ENCODE results near the gene MPV17L2. TPM values are rescaled to one million over a fixed set of nuclear protein-coding genes. Genes with fewer than 3 reads are reported as not detected.
"Not testable (repeated sequence)": the region's sequence is repeated elsewhere in the genome, so short reads cannot be mapped to it uniquely, and the experiment has no call there.

MPV17L2 gene
- total RNA-seq, 1 donor from 2014 or later = 9.2 TPM

DNA sequence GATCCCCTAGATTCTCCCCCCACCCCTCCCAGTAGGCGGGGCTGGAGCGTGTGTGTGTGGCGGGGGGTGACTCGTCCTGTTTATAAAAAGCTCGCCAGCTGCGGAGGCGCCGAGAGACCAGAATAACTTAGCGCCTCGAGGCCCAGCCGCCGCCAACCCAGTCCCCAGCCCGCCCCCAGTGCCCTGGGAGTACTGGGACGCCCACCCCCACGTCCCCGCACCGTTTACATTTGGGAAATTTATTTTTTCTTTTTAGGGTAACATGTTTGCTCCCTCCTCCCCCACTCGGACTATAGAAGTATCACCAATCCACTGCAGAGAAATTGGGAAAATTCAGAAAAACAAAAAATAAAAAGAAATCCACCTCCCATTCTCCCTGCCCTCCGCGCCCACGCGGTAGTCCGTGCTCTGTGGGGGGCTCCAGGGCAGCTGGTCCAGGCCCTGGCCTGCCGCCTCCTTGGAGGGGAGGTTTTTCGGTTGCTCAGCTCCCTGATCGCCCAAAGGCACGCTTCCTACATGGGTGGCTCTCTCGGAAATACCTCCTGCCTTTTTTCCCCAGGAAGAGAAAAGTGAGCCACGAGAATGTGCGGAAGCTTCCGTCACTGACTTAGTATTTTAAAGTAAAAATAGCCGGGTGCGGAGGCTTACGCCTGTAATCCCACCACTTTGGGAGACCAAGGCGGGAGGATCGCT is 12.3 kb downstream of the MPV17L2 start:
- peak; percentile 57 for ATAC-seq
- intact Hi-C loops (cut with DNase I) = no loop called here
- peak; percentile 91 for DNase-seq (ENCODE audit: low spot score)

DNA sequence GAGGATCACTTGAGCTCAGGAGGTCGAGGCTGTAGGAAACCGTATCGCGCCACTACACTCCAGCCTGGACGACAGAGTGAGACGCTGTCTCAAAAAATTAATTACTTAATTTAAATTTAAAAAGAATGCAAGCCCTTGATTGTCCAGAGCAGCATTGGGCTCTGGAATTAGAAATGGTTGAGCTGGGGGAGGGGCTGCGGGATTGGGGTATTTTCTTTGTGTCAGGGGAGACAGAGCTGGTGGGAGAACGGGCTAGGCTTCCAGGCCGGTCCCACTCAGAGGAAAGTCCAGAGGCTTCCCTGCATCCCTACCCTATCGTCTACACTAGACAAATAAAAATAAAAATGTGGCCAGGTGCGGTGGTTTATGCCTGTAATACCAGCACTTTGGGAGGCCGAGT is 13.0 kb downstream of the MPV17L2 start:
- ATAC-seq (no peak), DNase-seq (ENCODE audit: low spot score) (no peak)
- intact Hi-C loops (cut with DNase I) = no loop called here

DNA sequence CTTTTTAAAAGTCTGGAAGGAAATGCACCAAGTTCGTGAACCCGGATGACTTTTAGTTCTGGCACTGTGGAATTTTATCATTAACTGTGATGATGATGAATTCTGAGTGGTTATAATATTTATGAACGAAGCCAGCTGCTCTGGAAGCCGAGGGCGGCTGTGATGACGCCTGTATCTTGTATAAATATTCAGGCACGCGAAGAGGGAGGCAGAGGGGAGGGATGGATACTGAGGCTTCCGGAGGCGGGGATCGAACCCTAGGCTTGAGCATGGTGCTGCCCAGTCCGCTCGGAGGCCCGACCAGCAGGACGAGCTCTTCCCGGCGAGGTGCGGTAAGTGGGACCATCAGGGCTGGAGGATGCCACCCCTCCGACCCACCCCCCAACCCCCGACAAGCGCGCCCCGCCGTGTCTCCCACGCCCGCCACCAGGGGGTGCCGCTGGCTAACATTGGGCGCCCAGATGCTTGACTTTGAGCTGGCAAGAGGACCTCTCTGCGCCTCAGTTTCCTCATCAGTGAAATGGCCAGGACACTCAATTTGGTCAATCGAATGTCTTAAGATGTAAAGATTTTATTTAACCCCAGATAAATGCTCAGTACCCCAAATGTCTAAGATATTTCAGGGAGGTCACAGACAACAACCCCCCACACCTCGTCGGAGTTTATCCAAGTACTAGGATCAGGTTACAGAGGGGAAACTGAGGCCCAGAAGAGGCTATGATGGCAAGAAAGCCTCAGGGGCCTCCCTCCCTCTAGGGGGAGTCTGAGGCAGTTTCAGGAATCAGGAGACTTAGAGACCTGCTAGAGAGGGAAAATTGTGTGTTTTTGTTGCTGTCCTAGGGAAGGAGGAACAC is 15.3 kb downstream of the MPV17L2 start:
- ATAC-seq (no peak), DNase-seq (ENCODE audit: low spot score) (no peak)
- intact Hi-C loops (cut with DNase I) = no loop called here

DNA sequence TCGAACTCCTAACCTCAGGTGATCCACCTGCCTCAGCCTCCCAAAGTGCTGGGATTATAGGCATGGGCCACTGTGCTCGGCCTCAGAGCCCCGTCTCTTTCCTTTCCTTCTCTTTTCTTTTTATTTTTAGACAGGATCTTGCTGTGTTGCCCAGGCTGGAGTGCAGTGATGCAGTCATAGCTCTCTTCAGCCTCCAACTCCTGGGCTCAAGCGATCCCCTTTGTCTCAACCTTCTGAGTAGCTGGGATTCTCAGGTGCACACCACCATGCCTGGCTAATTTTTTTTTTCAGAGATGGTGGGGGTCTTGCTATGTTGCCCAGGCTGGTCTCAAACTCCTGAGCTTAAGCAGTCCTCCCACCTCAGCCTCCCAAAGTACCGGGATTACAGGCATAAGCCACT is 16.9 kb downstream of the MPV17L2 start:
- intact Hi-C loops (cut with DNase I); DNase-seq (ENCODE audit: low spot score); ATAC-seq: not testable (repeated sequence)

DNA sequence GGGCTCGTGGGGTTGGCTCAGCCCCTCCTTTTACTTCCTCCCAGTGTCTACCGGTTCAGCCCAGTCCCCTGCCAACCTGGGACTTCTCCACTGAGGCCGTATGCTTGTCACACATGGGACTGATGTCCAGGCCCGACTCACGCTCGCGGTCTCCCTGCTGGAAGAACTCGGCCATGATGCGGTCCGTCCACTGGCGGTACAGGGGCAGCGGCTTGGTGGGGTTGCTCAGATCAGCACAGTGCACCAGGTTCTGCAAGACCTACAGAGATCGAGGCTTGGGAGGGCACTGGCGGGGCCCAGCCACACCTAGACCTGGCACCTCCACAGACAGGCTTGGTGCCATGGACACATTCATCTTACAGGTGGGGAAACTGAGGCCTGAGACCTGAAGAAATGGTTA is 18.7 kb downstream of the MPV17L2 start:
- intact Hi-C loops (cut with DNase I) = no loop called here
- DNase-seq (ENCODE audit: low spot score) (no peak), ATAC-seq (no peak)

DNA sequence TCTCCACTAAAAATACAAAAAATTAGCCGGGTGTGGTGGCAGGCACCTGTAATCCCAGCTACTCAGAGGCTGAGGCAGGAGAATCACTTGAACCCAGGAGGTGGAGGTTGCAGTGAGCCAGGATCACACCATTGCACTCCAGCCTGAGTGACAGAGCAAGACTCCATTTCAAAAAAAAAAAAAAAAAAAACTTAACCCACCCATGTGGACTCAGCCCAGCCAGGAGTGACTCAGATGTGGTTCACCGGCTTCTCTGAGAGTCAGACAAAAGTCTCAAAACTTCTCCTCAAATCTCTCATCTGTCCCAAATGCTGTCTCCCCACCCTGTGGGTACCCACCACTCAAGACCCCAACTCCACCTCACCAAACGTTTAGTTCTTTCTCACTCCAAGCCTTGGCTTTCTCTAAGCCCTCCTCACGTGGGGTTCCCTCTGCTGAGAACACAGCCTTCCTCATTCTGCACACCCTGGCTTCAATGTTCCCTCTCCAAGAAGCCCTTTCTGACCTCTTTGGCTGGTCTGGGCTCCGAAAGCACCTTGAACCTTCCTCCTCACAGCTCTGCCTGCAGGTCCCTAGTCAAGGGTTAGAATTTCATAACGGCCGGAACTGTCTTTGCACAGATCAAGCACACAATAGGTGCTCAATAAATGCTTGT is 21.9 kb downstream of the MPV17L2 start:
- no peak for ATAC-seq
- intact Hi-C loops (cut with DNase I) = no loop called here
- no peak for DNase-seq (ENCODE audit: low spot score)

DNA sequence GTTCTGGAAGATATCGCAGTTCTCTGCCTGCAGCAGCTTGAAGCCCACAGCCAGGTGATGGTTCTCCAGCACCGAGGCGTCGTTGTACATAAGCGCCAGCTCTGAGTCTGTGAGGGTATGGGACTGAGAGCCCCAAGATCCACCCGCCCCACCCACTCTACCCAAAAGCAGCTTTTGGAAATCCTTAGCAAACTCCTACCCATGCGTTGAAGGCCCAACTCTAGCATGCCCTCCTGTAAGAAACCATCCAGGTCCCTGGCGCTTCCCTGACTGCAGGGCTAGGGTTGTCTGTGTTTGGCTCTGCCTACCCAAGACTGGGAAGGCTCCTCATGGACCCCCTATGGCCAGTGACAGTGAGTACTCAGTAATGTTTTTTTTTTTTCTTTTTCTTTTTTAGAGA is 23.8 kb downstream of the MPV17L2 start:
- intact Hi-C loops (cut with DNase I) = no loop called here
- no peak for ATAC-seq
- no peak for DNase-seq (ENCODE audit: low spot score)

DNA sequence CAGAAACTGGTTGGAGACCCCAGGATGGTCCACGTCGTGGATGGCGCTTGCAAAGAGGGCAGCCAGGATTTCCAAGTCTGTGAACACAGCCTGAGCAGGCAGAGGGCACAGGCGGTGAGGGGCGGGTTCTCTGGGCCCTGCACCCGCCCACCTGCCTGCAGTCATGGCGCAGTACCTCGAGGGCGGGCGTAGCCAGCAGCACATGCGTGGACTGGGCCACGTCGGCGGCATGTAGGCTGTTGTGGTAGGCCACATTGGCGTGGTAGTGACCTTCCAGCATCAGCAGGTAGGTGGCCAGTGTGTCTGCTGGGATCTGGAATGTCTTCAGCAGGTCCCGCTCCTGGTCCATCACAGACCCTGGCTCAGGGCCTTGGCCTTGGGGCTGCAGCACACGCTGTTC is 25.1 kb downstream of the MPV17L2 start:
- intact Hi-C loops (cut with DNase I) = no loop called here
- ATAC-seq = no peak
- no peak for DNase-seq (ENCODE audit: low spot score)

DNA sequence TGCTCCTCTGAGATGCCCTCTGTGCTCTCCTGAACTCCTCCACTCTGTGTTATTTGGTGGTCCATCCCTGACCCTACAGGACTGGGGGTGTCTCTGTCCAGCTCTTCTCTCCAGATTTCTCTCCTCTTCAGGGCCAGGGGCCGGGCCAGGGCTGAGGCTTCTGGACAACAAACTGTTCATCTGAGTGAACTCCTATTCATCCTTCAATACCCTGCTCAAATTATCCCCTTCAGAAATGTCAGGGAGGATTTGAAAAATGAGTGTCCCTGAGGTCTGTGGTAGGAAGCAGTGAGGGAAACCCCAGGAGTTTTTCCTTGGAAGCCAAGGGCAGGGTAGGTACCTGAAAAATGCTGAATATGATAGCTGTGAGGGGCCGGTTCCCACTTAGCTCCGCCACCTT is 25.6 kb downstream of the MPV17L2 start:
- DNase-seq (ENCODE audit: low spot score) (no peak), ATAC-seq (no peak)
- intact Hi-C loops (cut with DNase I) = no loop called here

DNA sequence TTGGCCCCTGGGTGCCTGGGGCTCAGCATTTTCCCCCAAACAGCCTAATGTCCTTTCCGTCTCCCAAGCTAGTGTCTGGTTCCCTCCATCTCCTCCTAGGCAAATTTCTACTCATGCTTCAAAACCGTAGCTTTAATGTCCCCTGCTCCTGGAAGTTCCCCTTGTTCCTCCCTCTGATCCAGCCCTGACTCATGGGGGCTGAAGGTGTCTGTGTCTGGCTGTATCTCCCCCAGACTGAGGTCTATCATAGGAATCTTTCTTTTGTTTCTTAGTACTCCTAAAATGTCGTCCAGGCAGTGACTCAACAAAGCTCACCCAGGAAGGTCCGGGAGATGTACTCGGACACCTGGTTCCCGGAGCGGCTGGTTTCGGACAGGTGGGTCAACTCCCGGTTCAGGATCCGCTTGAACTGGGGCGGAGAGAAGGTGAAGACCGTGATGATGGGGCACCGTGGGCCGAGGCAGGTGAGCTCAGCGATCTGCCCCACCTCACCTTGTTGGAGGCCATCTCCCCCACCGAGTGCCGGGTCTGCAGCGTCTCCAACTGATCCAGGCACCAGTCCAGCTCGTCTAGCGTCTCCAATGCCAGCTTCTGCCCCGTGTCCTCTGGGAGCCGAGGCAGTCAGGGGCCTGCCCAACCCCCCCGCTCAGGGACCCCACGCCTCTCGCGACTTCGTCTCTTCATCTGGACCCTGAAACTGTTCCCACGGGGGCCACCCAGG is 27.1 kb downstream of the MPV17L2 start:
- ATAC-seq = no peak
- intact Hi-C loops (cut with DNase I) = no loop called here

DNA sequence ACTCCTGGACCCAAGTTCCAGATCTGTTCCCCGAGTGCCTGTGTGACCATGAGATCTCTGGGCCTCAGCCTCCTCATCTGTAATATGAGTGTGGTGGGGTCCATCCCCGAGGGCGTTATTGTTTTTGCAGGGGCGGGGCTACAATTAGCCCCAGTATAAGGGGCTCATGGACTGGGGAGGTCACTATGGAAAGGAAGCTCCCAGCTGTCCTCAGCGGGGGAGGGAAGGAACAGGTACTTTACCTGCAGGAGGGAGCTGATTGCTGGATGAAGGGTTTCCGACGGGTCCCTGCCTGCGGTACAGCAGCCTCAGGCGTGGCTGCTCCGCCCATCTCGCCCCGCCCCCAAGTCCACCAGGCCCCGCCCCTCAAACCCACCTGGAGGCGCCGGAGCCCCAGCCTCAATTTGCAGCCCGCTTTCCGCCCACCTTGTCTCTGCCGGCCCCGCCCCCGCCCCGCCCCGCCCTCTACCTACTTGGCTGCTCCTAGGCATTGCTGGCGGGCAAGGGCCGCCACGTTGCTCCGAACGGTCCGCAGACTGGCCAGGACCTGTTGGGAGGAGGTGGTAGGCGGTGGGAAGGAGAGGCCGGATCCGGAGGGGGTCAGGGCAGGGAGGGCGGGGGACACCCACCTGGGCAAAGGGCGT is 27.7 kb downstream of the MPV17L2 start:
- intact Hi-C loops (cut with DNase I) = no loop called here
- DNase-seq (ENCODE audit: low spot score) = no peak
- ATAC-seq = no peak

More for the DNA sequence above, 27.1 kb downstream of the MPV17L2 start:
- DNase-seq (ENCODE audit: low spot score) = no peak

DNA sequence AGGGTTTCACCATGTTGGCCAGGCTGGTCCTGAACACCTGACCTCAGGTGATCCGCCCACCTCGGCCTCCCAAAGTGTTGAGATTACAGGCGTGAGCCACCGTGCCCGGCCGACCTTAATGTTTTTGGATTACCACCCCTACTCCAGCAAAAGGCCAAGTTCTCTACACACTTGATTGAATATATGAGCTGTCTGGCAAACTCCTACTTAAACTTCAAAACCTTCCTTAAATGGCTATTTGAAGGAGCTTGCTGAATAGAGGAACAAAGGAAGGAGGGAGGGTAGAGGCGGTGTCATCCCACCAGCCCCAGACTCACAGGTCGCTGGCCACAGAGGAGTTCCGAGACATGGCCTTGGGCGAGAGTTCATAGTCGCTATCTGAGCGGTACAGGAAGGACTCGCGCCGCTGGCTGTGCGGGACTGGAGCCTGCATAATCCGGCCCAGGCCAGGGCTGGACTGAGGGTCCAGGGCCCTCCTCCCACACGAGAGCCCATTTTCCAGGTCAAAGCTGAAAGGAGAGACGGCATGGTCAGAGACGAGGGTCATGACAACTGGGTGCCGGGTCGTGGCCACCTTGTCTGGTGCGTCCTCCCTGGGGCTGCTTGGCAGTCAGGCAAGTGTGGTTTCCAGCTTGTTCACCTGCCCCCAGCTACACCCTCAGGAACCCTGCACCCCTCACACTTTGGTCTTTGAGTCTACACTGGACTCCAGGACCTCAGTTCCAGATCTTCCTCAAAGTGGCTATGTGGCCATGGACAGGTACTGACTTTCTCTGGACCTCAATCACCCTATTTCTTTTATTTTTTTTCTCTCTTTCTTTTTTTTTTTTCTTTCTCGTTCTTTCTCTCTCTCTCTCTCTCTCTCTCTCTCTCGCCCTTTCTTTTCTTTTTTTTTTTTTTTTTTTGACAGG is 29.1 kb downstream of the MPV17L2 start:
- intact Hi-C loops (cut with DNase I) = no loop called here
- no peak for DNase-seq (ENCODE audit: low spot score)
- ATAC-seq = no peak

DNA sequence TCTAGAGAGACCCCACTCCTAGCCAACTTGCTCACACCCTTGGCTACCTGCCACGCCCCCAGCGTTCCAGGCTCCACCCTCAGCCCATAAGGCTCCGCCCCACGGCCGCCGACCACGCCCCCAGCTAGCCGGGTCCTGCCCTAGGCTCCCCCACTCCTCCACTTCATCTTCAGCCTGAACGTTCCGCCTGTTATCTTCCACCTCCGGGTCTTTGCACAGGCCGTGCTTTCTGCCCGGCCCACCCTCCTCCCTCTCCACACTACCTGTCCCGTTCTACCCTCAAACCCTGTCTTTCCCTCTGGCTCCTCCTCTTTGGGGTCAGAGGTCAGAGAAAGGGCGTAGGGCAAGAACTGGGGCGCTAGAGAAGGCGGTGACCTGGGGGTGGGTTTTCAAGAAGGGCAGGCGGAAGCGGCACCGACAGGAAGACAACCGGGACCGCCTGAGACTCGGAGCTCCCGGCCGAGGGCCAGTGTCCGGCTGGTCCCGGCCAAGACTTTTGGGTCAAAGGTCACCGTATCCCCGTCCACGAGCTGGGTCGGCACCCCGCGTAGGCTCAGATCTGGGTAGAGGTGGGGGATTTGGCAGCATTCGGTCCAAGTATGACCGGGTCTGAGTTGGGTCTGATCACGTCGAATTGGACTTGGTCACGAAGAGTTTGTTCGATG is 31.0 kb downstream of the MPV17L2 start:
- DNase-seq (ENCODE audit: low spot score) (peak; percentile 75), ATAC-seq (peak; percentile 13)
- intact Hi-C loops (cut with DNase I) = no loop called here

DNA sequence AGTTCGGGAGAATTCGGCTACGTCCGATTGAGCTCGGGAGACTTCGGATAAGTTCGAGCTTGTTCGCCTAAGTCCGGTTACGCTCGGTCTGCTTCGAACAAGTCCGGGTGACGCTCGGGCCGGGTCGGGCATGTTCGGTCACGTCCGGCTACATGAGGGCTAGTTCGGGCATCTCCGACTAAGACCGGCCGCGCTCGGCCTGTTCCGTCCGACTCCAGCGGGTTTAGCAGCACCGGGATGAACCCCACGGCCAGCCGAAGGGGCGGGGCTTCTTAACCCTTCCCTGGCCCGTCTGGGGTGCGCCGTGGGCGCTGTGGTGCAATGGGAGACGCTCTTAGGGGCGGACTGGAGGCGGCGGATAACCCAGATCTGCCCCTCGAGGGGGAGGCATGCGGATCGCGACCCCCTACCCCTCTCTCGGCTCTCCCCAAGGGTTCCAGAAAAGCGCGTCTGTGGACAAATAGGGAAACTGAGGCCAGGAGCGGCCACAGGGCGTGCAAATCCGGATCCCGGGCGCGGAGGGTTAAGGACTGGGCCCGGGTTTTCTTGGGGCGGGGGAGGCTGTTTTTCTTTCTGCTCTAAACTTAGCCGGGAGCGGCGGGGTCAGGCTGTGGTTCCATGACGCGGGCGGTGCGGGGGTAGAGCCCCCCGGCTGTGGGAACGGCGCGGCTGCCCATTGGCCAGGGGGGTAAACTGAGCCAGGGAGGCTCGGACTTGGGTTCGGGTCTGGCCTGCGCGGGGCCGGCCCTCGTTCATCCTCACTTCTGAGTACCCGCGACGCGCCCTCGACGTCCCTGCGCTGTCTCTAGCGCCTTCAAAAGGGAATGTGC is 31.7 kb downstream of the MPV17L2 start:
- intact Hi-C loops (cut with DNase I) = no loop called here
- ATAC-seq (peak; percentile 99), DNase-seq (ENCODE audit: low spot score) (peak; percentile 98)

DNA sequence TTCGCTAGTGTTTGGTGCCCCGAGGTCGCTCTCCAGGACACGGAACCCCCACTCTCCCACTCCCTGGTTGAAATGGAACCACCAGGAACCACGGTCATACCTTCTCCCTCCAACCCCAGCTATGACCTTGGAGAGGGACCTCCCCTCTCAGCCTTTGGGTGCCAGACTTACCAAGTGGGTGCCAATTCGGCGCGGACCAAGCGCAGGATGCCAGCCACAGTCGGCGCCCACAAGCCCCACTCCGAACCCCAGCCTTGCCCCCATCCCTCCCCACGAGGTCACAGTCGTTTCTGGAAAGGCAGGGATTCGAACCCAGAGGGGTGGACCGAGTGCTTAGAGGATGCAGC is 32.3 kb downstream of the MPV17L2 start:
- intact Hi-C loops (cut with DNase I) = no loop called here
- no peak for DNase-seq (ENCODE audit: low spot score)
- no peak for ATAC-seq

DNA sequence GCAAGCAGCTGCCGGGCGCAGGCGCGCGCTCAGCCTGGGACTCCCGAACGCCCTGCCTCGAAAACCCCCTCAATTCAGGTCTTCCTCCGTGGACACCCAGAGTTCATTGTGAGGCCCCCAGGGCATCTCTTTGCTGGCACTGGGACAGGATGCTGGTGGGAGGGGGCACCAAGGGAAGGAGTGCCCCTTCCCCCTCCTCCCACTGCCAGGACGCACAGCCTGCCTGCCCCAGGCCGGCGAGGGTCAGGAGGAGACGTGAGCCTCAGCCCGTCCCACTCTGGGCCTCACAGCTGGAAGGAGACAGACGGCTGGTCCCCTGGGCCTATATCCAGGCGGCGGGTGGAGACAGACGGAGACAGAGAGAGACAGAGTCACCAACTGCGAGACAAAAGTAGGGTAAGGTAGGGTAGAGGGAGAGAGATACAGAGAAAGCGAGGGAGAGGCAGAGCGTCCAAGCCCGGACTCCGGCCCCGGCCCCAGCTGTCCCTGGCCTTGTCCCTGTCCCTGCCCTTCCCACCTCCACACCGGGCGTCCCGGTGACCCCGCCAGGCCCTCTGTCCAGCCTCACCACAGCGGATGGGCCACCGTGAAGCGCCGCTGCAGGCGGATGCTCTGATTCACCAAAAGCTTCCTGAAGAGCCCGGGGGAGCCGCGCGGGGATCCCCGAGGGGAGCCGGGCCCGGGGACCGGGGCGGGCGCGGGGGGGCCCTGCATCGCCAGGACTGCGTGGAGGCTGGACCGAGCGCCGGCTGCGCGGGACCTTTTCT is 32.9 kb downstream of the MPV17L2 start, which contains the start of gene PDE4C:
PDE4C (minus strand) TSS at position 737 of the 767 bp plus-strand sequence; CDS start at position 714, 23 bp downstream.
- intact Hi-C loops (cut with DNase I) = no loop called here
- ATAC-seq (no peak), DNase-seq (ENCODE audit: low spot score) (no peak)

Data from sciatic nerve (tissue), 2 donors.